ENCODE measurements around the gene ADGRG3.

ADGRG3 gene

GRCh38 chr16:57695680-57696069 lies 27.6 kb downstream of the ADGRG3 start:
- no peak for DNase-seq (ENCODE audit: low read depth)
- no peak for TF ChIP-seq CTCF (conservative IDR thresholded peaks at IDR 0.05; ENCODE audit: low read depth, low read length)
- H3K4me3 ChIP-seq (ENCODE audit: low read depth, low read length), result no peak overlapping the region

- DNase-seq (ENCODE audit: low read depth), result no peak
- no peak overlapping the region for H3K4me3 ChIP-seq (ENCODE audit: low read depth, low read length)
- TF ChIP-seq CTCF (conservative IDR thresholded peaks at IDR 0.05; ENCODE audit: low read depth, low read length), result no peak
Measured at GRCh38 chr16:57696240-57696639, 28.1 kb downstream of the ADGRG3 start.

GRCh38 chr16:57697896-57698537 lies 29.9 kb downstream of the ADGRG3 start:
- TF ChIP-seq CTCF (conservative IDR thresholded peaks at IDR 0.05; ENCODE audit: low read depth, low read length), result no peak
- no peak overlapping the region for H3K4me3 ChIP-seq (ENCODE audit: low read depth, low read length)
- no peak for DNase-seq (ENCODE audit: low read depth)

GRCh38 chr16:57698812-57699405 lies 30.8 kb downstream of the ADGRG3 start:
- no peak overlapping the region for H3K4me3 ChIP-seq (ENCODE audit: low read depth, low read length)
- no peak for DNase-seq (ENCODE audit: low read depth)
- TF ChIP-seq CTCF (conservative IDR thresholded peaks at IDR 0.05; ENCODE audit: low read depth, low read length), result no peak

GRCh38 chr16:57699481-57699880 lies 31.4 kb downstream of the ADGRG3 start:
- H3K4me3 ChIP-seq (ENCODE audit: low read depth, low read length), result no peak overlapping the region
- TF ChIP-seq CTCF (conservative IDR thresholded peaks at IDR 0.05; ENCODE audit: low read depth, low read length), result no peak
- DNase-seq (ENCODE audit: low read depth), result no peak

GRCh38 chr16:57699899-57700298 lies 31.8 kb downstream of the ADGRG3 start:
- H3K4me3 ChIP-seq (ENCODE audit: low read depth, low read length), result no peak overlapping the region
- no peak for TF ChIP-seq CTCF (conservative IDR thresholded peaks at IDR 0.05; ENCODE audit: low read depth, low read length)
- DNase-seq (ENCODE audit: low read depth), result no peak
